H9 (cell line): ENCODE measurements around the gene CENPP. TPM values are rescaled to one million over a fixed set of nuclear protein-coding genes. Genes with fewer than 3 reads are reported as not detected.

Experiments
- DNase-seq: peaks from one replicate; pipeline ENCODE4 v3.0.0-alpha.2; 2017
- H2AFZ ChIP-seq: one replicate; pipeline ENCODE4 v1.6.1; 2013; ENCODE audit warnings: mild to moderate bottlenecking, low read length, control low read depth, moderate library complexity
- H2AK5ac ChIP-seq: 2 replicates; pipeline ENCODE4 v1.6.1; 2013; ENCODE audit warnings: low read length, control low read depth, mixed read lengths; ENCODE audit not compliant: insufficient read length
- H2BK120ac ChIP-seq: one replicate; pipeline ENCODE4 v1.6.1; 2013; ENCODE audit warnings: low read depth, mild to moderate bottlenecking, low read length, control low read depth, inconsistent platforms; ENCODE audit not compliant: poor library complexity, severe bottlenecking
- H2BK12ac ChIP-seq: 2 replicates; pipeline ENCODE4 v1.6.1; 2013; ENCODE audit warnings: low read length, control low read depth, mixed read lengths, low read depth; ENCODE audit not compliant: insufficient read length
- H2BK15ac ChIP-seq: 2 replicates; pipeline ENCODE4 v1.6.1; 2013; ENCODE audit warnings: low read depth, low read length, control low read depth
- H2BK20ac ChIP-seq: one replicate; pipeline ENCODE4 v1.6.1; 2013; ENCODE audit warnings: low read depth, mild to moderate bottlenecking, low read length, control low read depth, inconsistent platforms; ENCODE audit not compliant: poor library complexity, severe bottlenecking
- H2BK5ac ChIP-seq: 2 replicates; pipeline ENCODE4 v1.6.1; 2013; ENCODE audit warnings: low read length, control low read depth, mixed read lengths; ENCODE audit not compliant: insufficient read length
- H3K14ac ChIP-seq: 2 replicates; pipeline ENCODE4 v1.6.1; 2013; ENCODE audit warnings: low read length, control low read depth; ENCODE audit not compliant: insufficient read depth
- H3K18ac ChIP-seq: 2 replicates; pipeline ENCODE4 v1.6.1; 2013; ENCODE audit warnings: low read depth, mild to moderate bottlenecking, mixed read lengths, low read length, control low read depth; ENCODE audit not compliant: insufficient read length
- H3K23ac ChIP-seq: 2 replicates; pipeline ENCODE4 v1.6.1; 2013; ENCODE audit warnings: low read length, control low read depth, mixed read lengths, low read depth; ENCODE audit not compliant: insufficient read length
- H3K23me2 ChIP-seq: 2 replicates; pipeline ENCODE4 v1.6.1; 2013; ENCODE audit warnings: low read depth, mild to moderate bottlenecking, mixed read lengths, low read length, control low read depth; ENCODE audit not compliant: insufficient read length, poor library complexity, severe bottlenecking
- H3K27ac ChIP-seq: 2 replicates; pipeline ENCODE4 v1.5.1; 2013; ENCODE audit warnings: low read length, control low read depth, mixed read lengths, low read depth; ENCODE audit not compliant: insufficient read length
- H3K27me3 ChIP-seq: 2 replicates; pipeline ENCODE4 v1.6.1; 2013; ENCODE audit warnings: low read length, control low read depth, inconsistent platforms; ENCODE audit not compliant: insufficient read depth
- H3K4ac ChIP-seq: 2 replicates; pipeline ENCODE4 v1.6.1; 2013; ENCODE audit warnings: low read depth, mild to moderate bottlenecking, control low read depth, inconsistent platforms, low read length, moderate library complexity
- H3K4me1 ChIP-seq: 2 replicates; pipeline ENCODE4 v1.6.1; 2013; ENCODE audit warnings: low read length, control low read depth, inconsistent platforms; ENCODE audit not compliant: insufficient read depth
- H3K4me2 ChIP-seq: 2 replicates; pipeline ENCODE4 v1.6.1; 2013; ENCODE audit warnings: low read length, control low read depth, mixed read lengths; ENCODE audit not compliant: insufficient read length, insufficient read depth
- H3K56ac ChIP-seq: 2 replicates; pipeline ENCODE4 v1.6.1; 2013; ENCODE audit warnings: low read depth, mild to moderate bottlenecking, mixed read lengths, low read length, control low read depth; ENCODE audit not compliant: insufficient read length
- H3K79me1 ChIP-seq: 2 replicates; pipeline ENCODE4 v1.6.1; 2013; ENCODE audit warnings: low read depth, mild to moderate bottlenecking, moderate library complexity, low read length, control low read depth, inconsistent platforms; ENCODE audit not compliant: insufficient read depth, poor library complexity, severe bottlenecking
- H3K79me2 ChIP-seq: 2 replicates; pipeline ENCODE4 v1.6.1; 2013; ENCODE audit warnings: low read length, control low read depth, inconsistent platforms; ENCODE audit not compliant: insufficient read depth
- H3K9ac ChIP-seq: 2 replicates; pipeline ENCODE4 v1.6.1; 2013; ENCODE audit warnings: low read length, control low read depth, mixed read lengths; ENCODE audit not compliant: insufficient read length; ENCODE audit errors: extremely low read depth
- H3K9me3 ChIP-seq: one replicate; pipeline ENCODE4 v1.6.1; 2013; ENCODE audit warnings: low read depth, low read length, inconsistent platforms; ENCODE audit not compliant: control insufficient read depth
- H3T11ph ChIP-seq: one replicate; pipeline ENCODE4 v1.6.1; 2013; ENCODE audit warnings: mild to moderate bottlenecking, low read length, control low read depth, inconsistent platforms
- H4K20me1 ChIP-seq: one replicate; pipeline ENCODE4 v1.6.1; 2013; ENCODE audit not compliant: control insufficient read depth, insufficient read length, insufficient read depth
- H4K5ac ChIP-seq: 2 replicates; pipeline ENCODE4 v1.6.1; 2013; ENCODE audit warnings: low read depth, mild to moderate bottlenecking, mixed read lengths, low read length, control low read depth; ENCODE audit not compliant: insufficient read length
- H4K8ac ChIP-seq: replicated peaks from 2 replicates; pipeline ENCODE4 v1.6.1; 2013; ENCODE audit warnings: low read length, control low read depth, mixed read lengths, low read depth; ENCODE audit not compliant: insufficient read length
- H4K91ac ChIP-seq: 2 replicates; pipeline ENCODE4 v1.6.1; 2013; ENCODE audit warnings: low read depth, mild to moderate bottlenecking, moderate library complexity, mixed read lengths, low read length, control low read depth; ENCODE audit not compliant: insufficient read length
- H3K27ac Mint-ChIP-seq, 3 experiments: 2 replicates in 2 of 3; 3 replicates in 1 of 3; pipeline ENCODE4 v1.8.0; 2020 to 2021; ENCODE audit warnings: mixed read lengths in 3 of 3, mild to moderate bottlenecking in 1 of 3, moderate library complexity in 1 of 3
- H3K27me3 Mint-ChIP-seq: 2 replicates; pipeline ENCODE4 v1.8.0; 2021; ENCODE audit warnings: low read depth, mild to moderate bottlenecking, moderate library complexity, mixed read lengths
- H3K36me3 Mint-ChIP-seq, 3 experiments: 2 replicates in 2 of 3; 3 replicates in 1 of 3; pipeline ENCODE4 v1.8.0; 2020 to 2021; ENCODE audit warnings: low read depth in 3 of 3, mixed read lengths in 3 of 3; ENCODE audit not compliant: insufficient read depth in 1 of 3
- H3K4me1 Mint-ChIP-seq, 2 experiments: 2 replicates each; pipeline ENCODE4 v1.8.0; 2020; ENCODE audit warnings: mixed read lengths in 2 of 2
- H3K4me3 Mint-ChIP-seq, 2 experiments: 2 replicates in 1 of 2; 3 replicates in 1 of 2; pipeline ENCODE4 v1.8.0; 2020 to 2021; ENCODE audit warnings: mild to moderate bottlenecking in 2 of 2, mixed read lengths in 2 of 2, moderate library complexity in 1 of 2
- H3K9me3 Mint-ChIP-seq, 2 experiments: 2 replicates in 1 of 2; 3 replicates in 1 of 2; pipeline ENCODE4 v1.8.0; 2020; ENCODE audit warnings: mild to moderate bottlenecking in 2 of 2, mixed read lengths in 2 of 2, moderate library complexity in 1 of 2
- WGBS: extraction: QIAGEN DNeasy Blood & Tissue Kit; methylation state at CpG from one replicate; pipeline ENCODE4 v1.1.7; 2013; ENCODE audit warnings: missing lambda C conversion rate, low lambda C conversion rate, mixed read lengths; ENCODE audit not compliant: insufficient read length; ENCODE audit errors: extremely low coverage; 5-methylcytosine and 5-hydroxymethylcytosine counted together
- total RNA-seq: library from RNA; stranded (reverse); gene quantifications from 2 replicates; pipeline ENCODE4 v1.2.1, GENCODE V29; 2021
- TF ChIP-seq, protein P1 (sequence below): fragments of 200-600 bp; sonication (generic); conservative IDR thresholded peaks from 3 replicates; pipeline ENCODE4 v1.8.0; 2021; ENCODE audit warnings: antibody characterized with exemption, mild to moderate bottlenecking

Gene CENPP
- total RNA-seq, 1 experiment from 2014 or later, result 9.1 TPM

DNA sequence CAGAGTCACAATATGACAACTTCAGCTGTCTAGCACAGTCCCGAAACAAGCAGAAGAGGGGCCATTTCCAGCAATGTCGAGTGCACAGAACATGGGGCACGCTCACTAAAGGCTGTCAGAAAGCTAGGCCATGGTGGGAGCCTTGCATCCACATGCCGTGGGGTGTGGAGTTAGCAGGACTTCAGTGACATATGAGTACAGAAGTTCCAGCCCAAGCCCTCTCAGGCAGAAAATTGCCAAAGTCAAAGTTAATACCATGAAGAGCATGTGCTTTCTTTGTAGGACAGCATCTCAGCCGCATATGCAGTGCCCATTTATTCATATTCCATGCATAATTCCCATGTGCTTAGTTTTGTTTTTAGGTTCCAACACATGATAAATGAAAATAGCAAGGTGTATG lies 183.3 kb downstream of the CENPP start:
- H3K27ac Mint-ChIP-seq, result no peak overlapping the region
- no peak overlapping the region for H4K5ac ChIP-seq
- no peaks in the 10 kb centered on the region for H3K23me2 ChIP-seq
- no peaks in the 10 kb centered on the region for H3K79me1 ChIP-seq
- H3K14ac ChIP-seq, result no peak overlapping the region
- H3K9me3 Mint-ChIP-seq, result no peaks in the 10 kb centered on the region
- H3K4me1 Mint-ChIP-seq, result peaks cover 6 to 7% of the 10 kb centered on the region in 2 experiments
- no peak overlapping the region for H2BK12ac ChIP-seq
- no peak overlapping the region for H2AK5ac ChIP-seq
- TF ChIP-seq, protein P1, sequence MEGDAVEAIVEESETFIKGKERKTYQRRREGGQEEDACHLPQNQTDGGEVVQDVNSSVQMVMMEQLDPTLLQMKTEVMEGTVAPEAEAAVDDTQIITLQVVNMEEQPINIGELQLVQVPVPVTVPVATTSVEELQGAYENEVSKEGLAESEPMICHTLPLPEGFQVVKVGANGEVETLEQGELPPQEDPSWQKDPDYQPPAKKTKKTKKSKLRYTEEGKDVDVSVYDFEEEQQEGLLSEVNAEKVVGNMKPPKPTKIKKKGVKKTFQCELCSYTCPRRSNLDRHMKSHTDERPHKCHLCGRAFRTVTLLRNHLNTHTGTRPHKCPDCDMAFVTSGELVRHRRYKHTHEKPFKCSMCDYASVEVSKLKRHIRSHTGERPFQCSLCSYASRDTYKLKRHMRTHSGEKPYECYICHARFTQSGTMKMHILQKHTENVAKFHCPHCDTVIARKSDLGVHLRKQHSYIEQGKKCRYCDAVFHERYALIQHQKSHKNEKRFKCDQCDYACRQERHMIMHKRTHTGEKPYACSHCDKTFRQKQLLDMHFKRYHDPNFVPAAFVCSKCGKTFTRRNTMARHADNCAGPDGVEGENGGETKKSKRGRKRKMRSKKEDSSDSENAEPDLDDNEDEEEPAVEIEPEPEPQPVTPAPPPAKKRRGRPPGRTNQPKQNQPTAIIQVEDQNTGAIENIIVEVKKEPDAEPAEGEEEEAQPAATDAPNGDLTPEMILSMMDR, result no peak
- no peak overlapping the region for H4K91ac ChIP-seq
- no peak for DNase-seq
- H4K20me1 ChIP-seq, result no peaks in the 10 kb centered on the region
- H2BK120ac ChIP-seq, result no peak overlapping the region
- H3K27ac ChIP-seq, result no peak overlapping the region
- H4K8ac ChIP-seq, result no peak overlapping the region
- no peaks in the 10 kb centered on the region for H3K27me3 ChIP-seq
- H3K23ac ChIP-seq, result no peak overlapping the region
- H3K18ac ChIP-seq, result no peak overlapping the region
- H3K4ac ChIP-seq, result no peak overlapping the region
- WGBS, result no CpG with 5 or more reads among the region's 5 CpGs
- no peak overlapping the region for H3T11ph ChIP-seq
- no peak overlapping the region for H2BK20ac ChIP-seq
- H3K56ac ChIP-seq, result no peak overlapping the region
- no peaks in the 10 kb centered on the region for H3K27me3 Mint-ChIP-seq
- no peak overlapping the region for H2BK15ac ChIP-seq
- no peaks in the 10 kb centered on the region for H3K36me3 Mint-ChIP-seq
- no peak overlapping the region for H3K4me3 Mint-ChIP-seq
- H2BK5ac ChIP-seq, result no peak overlapping the region
- no peak overlapping the region for H3K9ac ChIP-seq
- no peaks in the 10 kb centered on the region for H3K9me3 ChIP-seq
- no peak overlapping the region for H3K4me2 ChIP-seq
- H2AFZ ChIP-seq, result no peak overlapping the region
- no peaks in the 10 kb centered on the region for H3K79me2 ChIP-seq
- no peaks in the 10 kb centered on the region for H3K4me1 ChIP-seq
